ENCODE data around the gene PRKAR1B. TPM values are rescaled to one million over a fixed set of nuclear protein-coding genes. Genes with fewer than 3 reads are reported as not detected.

PRKAR1B gene
- total and polyA plus RNA-seq, 8 donors = 16.3 to 43.5 (median 37.6) TPM

DNA sequence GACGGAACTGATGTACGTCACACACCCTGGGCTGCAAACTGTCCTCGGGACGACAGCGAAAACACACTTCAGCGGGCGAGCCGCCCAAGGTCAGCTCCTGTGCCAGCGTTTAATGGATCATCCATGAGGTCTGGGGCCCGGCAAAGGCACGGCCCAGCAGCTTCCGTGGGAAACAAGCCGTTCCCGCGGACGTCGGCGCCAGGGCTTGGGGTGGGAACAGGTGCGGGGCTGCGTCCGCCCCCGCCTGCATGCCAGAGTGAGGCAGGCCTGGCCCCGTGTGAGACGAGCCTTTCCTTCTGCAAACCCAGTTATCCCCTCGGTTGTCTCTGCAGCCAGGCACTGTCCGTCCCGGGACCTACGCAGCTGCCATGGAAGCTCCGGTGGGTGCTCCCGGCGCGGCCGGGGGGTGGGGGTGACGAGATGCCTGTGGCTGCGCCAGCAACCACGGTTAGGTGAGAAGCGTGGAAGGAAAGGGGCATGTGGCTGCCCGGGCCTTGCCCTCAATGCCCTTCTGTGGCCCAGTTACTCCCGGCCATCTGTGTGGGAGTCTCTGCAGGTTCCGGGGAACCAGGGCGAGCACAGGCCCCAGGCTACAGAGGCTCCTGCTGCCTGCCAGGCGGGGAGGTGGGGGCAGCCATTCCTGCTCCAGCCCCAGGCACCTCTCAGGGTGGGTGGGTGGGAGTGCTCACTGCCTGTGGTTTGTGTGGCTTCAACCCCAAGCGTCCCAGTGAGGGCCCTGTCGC is 165.3 kb downstream of the PRKAR1B start:
- Histone ChIP-seq H3K36me3 (no peaks in the 10 kb centered on the region), H3K4me3 (no peak overlapping the region), H3K27ac (no peak overlapping the region), H3K4me1 (no peaks in the 10 kb centered on the region), H3K27me3 (no peaks in the 10 kb centered on the region), H3K9me3 (no peaks in the 10 kb centered on the region)
- peak in 1 of 4 donors; percentile 78 for DNase-seq
- intact Hi-C loops (cut with DNase I) = no loop called here
- TF ChIP-seq, protein P1, sequence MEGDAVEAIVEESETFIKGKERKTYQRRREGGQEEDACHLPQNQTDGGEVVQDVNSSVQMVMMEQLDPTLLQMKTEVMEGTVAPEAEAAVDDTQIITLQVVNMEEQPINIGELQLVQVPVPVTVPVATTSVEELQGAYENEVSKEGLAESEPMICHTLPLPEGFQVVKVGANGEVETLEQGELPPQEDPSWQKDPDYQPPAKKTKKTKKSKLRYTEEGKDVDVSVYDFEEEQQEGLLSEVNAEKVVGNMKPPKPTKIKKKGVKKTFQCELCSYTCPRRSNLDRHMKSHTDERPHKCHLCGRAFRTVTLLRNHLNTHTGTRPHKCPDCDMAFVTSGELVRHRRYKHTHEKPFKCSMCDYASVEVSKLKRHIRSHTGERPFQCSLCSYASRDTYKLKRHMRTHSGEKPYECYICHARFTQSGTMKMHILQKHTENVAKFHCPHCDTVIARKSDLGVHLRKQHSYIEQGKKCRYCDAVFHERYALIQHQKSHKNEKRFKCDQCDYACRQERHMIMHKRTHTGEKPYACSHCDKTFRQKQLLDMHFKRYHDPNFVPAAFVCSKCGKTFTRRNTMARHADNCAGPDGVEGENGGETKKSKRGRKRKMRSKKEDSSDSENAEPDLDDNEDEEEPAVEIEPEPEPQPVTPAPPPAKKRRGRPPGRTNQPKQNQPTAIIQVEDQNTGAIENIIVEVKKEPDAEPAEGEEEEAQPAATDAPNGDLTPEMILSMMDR (IDR thresholded peaks at IDR 0.05) = no peak
- no peak for ATAC-seq

DNA sequence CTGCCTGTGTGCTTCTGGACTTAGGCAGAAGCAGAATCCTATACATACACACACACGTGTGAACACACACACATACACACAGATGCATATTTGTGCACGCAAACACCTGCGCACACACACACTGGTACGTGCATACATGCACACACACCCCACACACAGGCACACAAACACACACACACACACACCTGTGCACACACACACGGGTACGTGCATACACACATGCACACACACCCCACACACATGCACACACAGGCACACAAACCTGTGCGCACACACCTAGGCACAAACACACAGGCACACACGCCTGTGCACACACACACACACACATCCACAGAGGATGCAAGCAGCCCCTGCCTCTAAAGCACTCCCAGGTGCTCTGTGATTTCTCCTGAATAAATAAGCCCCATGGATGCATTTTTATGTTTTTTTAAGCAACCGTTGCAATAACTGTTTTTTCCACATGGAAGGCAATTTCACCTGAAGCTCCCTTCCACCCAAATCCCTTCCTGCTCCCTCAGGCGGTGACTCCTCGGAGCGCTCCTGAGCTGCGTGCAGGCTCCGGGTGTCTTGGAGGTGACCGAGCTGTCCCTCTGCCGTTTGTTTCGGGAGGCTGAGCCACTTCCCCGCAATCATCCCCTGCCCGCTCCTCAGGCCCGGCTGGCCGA is 166.0 kb downstream of the PRKAR1B start:
- ATAC-seq (no peak), DNase-seq (peak in 1 of 4 donors; percentile 28)
- Histone ChIP-seq H3K27me3 (no peaks in the 10 kb centered on the region), H3K27ac (no peak overlapping the region), H3K36me3 (no peaks in the 10 kb centered on the region), H3K4me1 (no peaks in the 10 kb centered on the region), H3K9me3 (no peaks in the 10 kb centered on the region), H3K4me3 (no peak overlapping the region)
- TF ChIP-seq, protein P1 (IDR thresholded peaks at IDR 0.05) = no peak
- intact Hi-C loops (cut with DNase I) = no loop called here

DNA sequence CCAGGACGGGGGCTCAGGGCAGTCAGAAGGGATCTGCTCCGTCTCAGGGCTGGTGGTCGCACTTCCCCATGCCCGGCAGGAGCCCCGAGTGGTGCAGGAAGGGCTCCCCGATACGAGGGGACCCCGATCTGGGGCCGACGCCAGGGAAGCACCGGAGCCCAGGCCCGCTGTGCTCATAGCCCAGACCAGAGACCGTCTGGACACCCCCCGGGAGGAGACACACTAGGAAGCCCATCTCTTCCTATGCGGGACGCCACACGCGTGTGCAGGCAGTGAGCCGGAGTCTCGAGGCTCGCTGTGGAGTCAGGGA is 167.7 kb downstream of the PRKAR1B start:
- no peaks in the 10 kb centered on the region for H3K4me1 ChIP-seq
- H3K9me3 ChIP-seq = no peaks in the 10 kb centered on the region
- no peak overlapping the region for H3K4me3 ChIP-seq
- DNase-seq = peak in 1 of 4 donors; percentile 67
- intact Hi-C loops (cut with DNase I) = no loop called here
- no peak for ATAC-seq
- H3K27ac ChIP-seq = no peak overlapping the region
- TF ChIP-seq, protein P1 (IDR thresholded peaks at IDR 0.05) = no peak
- H3K27me3 ChIP-seq = no peaks in the 10 kb centered on the region
- no peaks in the 10 kb centered on the region for H3K36me3 ChIP-seq

DNA sequence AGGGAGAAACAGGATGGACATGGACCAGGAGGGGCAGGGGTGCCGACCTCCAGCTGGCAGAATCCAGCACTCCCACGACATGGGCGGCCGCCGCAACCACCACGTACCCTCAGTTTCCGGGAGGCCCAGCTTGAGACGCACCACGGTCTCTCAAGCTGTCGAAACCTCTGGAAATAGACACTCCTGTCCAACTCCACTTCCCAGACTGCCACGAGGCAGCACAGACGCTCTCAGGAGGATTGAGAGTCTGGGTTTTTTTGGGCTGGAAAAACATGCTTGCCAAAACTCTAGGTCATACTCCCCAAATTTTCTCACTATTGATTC is 169.6 kb downstream of the PRKAR1B start:
- H3K4me3 ChIP-seq = no peak overlapping the region
- intact Hi-C loops (cut with DNase I) = no loop called here
- no peak overlapping the region for H3K27ac ChIP-seq
- no peaks in the 10 kb centered on the region for H3K4me1 ChIP-seq
- TF ChIP-seq, protein P1 (IDR thresholded peaks at IDR 0.05) = no peak
- H3K27me3 ChIP-seq = no peaks in the 10 kb centered on the region
- ATAC-seq = no peak
- H3K36me3 ChIP-seq = no peaks in the 10 kb centered on the region
- DNase-seq = peak in 1 of 4 donors; percentile 49
- no peaks in the 10 kb centered on the region for H3K9me3 ChIP-seq

DNA sequence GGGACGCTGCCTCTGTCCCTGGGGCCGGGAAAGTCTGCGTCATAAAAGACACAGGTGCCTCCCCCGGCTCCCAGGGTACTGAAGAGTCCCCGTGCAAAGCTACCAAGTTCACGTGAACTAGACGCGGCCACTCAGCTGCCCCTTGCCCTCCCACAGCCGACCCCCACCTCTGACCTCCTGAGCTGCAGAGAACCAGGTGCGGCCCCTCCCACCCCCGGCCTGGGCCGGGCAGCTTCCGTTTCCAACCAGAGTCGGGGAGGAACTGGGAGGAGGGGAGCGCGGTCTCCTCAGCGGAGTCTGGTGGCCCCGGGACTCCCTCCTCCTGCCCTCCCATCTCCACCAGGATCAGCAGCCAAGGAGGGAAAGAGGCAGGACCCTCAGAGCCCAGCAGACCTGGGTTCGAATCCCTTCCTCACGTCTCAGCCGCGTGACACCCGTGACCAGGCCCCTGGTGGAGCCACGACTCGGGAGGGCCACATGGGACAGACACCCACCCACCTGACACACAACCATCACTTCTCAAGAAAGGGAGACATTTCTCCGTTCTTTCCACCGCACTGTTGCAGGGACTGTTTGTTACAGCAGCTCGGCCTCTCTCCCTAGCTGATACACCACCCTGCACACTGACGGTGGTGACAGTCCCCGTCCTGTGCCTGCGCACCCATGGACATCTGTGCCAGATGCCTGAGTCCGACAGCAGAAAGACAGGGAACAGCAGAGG is 170.1 kb downstream of the PRKAR1B start:
- intact Hi-C loops (cut with DNase I) = no loop called here
- DNase-seq = peak in 1 of 4 donors; percentile 74
- H3K4me1 ChIP-seq = no peaks in the 10 kb centered on the region
- no peaks in the 10 kb centered on the region for H3K27me3 ChIP-seq
- H3K36me3 ChIP-seq = no peaks in the 10 kb centered on the region
- no peak for ATAC-seq
- no peaks in the 10 kb centered on the region for H3K9me3 ChIP-seq
- TF ChIP-seq, protein P1 (IDR thresholded peaks at IDR 0.05) = no peak
- H3K27ac ChIP-seq = no peak overlapping the region
- no peak overlapping the region for H3K4me3 ChIP-seq
